A673 (cell line): Measurements from ENCODE around the gene ORAI3. TPM values are rescaled to one million over a fixed set of nuclear protein-coding genes. Genes with fewer than 3 reads are reported as not detected.

Experiments used
- BruUV-seq: library from RNA; stranded (reverse); fragments of 400-500 nt; replicated peaks from 2 replicates; lab custom pipeline; 2021; lab: Mats Ljungman, UMichigan
- CTCF ChIA-PET: fragments of 300-600 bp; sonication (Branson Sonifier 250); formaldehyde crosslinking; loops from one replicate; lab custom pipeline; 2022; ENCODE audit warnings: antibody characterized with exemption; lab: Charles Lee
- POLR2A ChIA-PET: fragments of 300-600 bp; sonication (Branson Sonifier 250); formaldehyde crosslinking; loops from one replicate; lab custom pipeline; 2022; ENCODE audit warnings: antibody characterized with exemption; ENCODE audit not compliant: low non-redundant PET; lab: Charles Lee
- DNase-seq: peaks from one replicate; pipeline ENCODE4 v3.0.0-alpha.2; 2015; ENCODE audit warnings: low spot score
- H3K27ac ChIP-seq: fragments of 200-600 bp; sonication (generic); 2 replicates; pipeline ENCODE4 v1.5.1; 2016; ENCODE audit warnings: mixed run types, low read depth, mild to moderate bottlenecking, mixed read lengths, antibody characterized with exemption, low read length; ENCODE audit not compliant: poor library complexity, severe bottlenecking
- H3K27me3 ChIP-seq: fragments of 200-600 bp; sonication (generic); replicated peaks from 2 replicates; pipeline ENCODE4 v1.6.1; 2017; ENCODE audit warnings: mixed run types, low read depth, mild to moderate bottlenecking, mixed read lengths, antibody characterized with exemption, low read length; ENCODE audit not compliant: insufficient read depth, poor library complexity
- H3K36me3 ChIP-seq: fragments of 200-600 bp; sonication (generic); 2 replicates; pipeline ENCODE4 v1.6.1; 2016; ENCODE audit warnings: mixed run types, mild to moderate bottlenecking, mixed read lengths, antibody characterized with exemption, low read length; ENCODE audit not compliant: insufficient read depth, poor library complexity, severe bottlenecking
- H3K4me1 ChIP-seq: fragments of 200-600 bp; sonication (generic); 2 replicates; pipeline ENCODE4 v1.6.1; 2017; ENCODE audit warnings: mixed run types, mild to moderate bottlenecking, mixed read lengths, antibody characterized with exemption, low read length; ENCODE audit not compliant: insufficient read depth, poor library complexity, severe bottlenecking
- H3K4me3 ChIP-seq: fragments of 200-600 bp; sonication (generic); 2 replicates; pipeline ENCODE4 v1.5.1; 2016; ENCODE audit warnings: low read depth, mixed run types, mild to moderate bottlenecking, mixed read lengths, low read length; ENCODE audit not compliant: poor library complexity, severe bottlenecking
- H3K9me3 ChIP-seq: fragments of 200-600 bp; sonication (generic); 2 replicates; pipeline ENCODE4 v1.6.1; 2016; ENCODE audit warnings: mixed run types, low read depth, mild to moderate bottlenecking, mixed read lengths, antibody characterized with exemption, low read length; ENCODE audit not compliant: poor library complexity, severe bottlenecking
- EZH2 ChIP-seq: fragments of 200-600 bp; sonication (generic); IDR thresholded peaks from 2 replicates; pipeline ENCODE4 v1.6.1; 2017; ENCODE audit warnings: borderline replicate concordance, low read depth, mild to moderate bottlenecking, mixed read lengths, antibody characterized with exemption, low read length; ENCODE audit not compliant: poor library complexity, severe bottlenecking
- intact Hi-C: fragments of 100-400 bp; cut with micrococcal nuclease; formaldehyde crosslinking; loops from one replicate; pipeline ENCODE4 v1.10.0; 2022; ENCODE audit not compliant: unreplicated experiment
- total RNA-seq: library from RNA; stranded (reverse); gene quantifications from 2 replicates; pipeline ENCODE4 v1.2.3, GENCODE V29; 2021
- TF ChIP-seq, protein P1 (sequence below): fragments of 300-800, 200-600 bp; sonication (generic); conservative IDR thresholded peaks from 2 replicates; pipeline ENCODE4 v1.5.1; 2017; ENCODE audit warnings: low read depth, mild to moderate bottlenecking, antibody characterized with exemption, low read length, moderate library complexity, mixed read lengths

Gene ORAI3
- total RNA-seq, 1 experiment from 2014 or later = 2.1 TPM

- BruUV-seq = no TSS peak
- no peak overlapping the region for H3K4me3 ChIP-seq
- CTCF ChIA-PET = interaction anchor here (0.7 to 1.0 kb wide), 2 partner anchors 156 kb away, joined by 3 read pairs; no protein-coding TSS in a partner anchor
- no peaks in the 10 kb centered on the region for H3K9me3 ChIP-seq
- no peaks in the 10 kb centered on the region for H3K4me1 ChIP-seq
- H3K27ac ChIP-seq = no peak overlapping the region
- H3K27me3 ChIP-seq = no peaks in the 10 kb centered on the region
- DNase-seq = no peak
- H3K36me3 ChIP-seq = peaks cover 8% of the 10 kb centered on the region
- POLR2A ChIA-PET = no interaction called here
- TF ChIP-seq, protein P1, sequence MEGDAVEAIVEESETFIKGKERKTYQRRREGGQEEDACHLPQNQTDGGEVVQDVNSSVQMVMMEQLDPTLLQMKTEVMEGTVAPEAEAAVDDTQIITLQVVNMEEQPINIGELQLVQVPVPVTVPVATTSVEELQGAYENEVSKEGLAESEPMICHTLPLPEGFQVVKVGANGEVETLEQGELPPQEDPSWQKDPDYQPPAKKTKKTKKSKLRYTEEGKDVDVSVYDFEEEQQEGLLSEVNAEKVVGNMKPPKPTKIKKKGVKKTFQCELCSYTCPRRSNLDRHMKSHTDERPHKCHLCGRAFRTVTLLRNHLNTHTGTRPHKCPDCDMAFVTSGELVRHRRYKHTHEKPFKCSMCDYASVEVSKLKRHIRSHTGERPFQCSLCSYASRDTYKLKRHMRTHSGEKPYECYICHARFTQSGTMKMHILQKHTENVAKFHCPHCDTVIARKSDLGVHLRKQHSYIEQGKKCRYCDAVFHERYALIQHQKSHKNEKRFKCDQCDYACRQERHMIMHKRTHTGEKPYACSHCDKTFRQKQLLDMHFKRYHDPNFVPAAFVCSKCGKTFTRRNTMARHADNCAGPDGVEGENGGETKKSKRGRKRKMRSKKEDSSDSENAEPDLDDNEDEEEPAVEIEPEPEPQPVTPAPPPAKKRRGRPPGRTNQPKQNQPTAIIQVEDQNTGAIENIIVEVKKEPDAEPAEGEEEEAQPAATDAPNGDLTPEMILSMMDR = no peak
- TF ChIP-seq EZH2 = no peak
- intact Hi-C loops = loop anchor here (10.0 kb wide), 1 partner anchor 878 kb away; no protein-coding TSS in a partner anchor
Measured at GRCh38 chr16:30986129-30986991, 37.5 kb downstream of the ORAI3 start.

DNA sequence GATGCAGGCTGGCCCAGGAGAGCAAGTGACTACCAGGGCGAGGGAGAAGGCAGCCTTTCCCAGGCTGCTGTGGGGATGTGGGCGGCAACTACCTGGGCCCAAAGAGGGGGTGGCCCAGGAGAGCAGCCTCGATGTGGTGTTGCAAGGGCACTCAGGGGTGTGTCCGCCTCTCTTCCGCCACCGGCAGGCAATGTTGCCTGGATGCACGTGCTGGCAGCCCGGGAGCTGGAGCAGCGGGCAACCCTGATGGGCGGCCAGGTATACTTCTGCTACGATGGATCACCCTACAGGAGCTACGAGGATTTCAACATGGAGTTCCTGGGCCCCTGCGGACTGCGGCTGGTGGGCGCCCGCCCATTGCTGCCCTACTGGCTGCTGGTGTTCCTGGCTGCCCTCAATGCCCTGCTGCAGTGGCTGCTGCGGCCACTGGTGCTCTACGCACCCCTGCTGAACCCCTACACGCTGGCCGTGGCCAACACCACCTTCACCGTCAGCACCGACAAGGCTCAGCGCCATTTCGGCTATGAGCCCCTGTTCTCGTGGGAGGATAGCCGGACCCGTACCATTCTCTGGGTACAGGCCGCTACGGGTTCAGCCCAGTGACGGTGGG, 38.8 kb downstream of the ORAI3 start:
- intact Hi-C loops = loop anchor here (10.0 kb wide), 1 partner anchor 877 kb away; no protein-coding TSS in a partner anchor
- no peak overlapping the region for H3K27ac ChIP-seq
- peaks cover 8% of the 10 kb centered on the region for H3K36me3 ChIP-seq
- no peaks in the 10 kb centered on the region for H3K4me1 ChIP-seq
- H3K9me3 ChIP-seq = no peaks in the 10 kb centered on the region
- H3K27me3 ChIP-seq = no peaks in the 10 kb centered on the region
- TF ChIP-seq EZH2 = no peak
- TF ChIP-seq, protein P1 = no peak
- POLR2A ChIA-PET = no interaction called here
- DNase-seq = no peak
- no peak overlapping the region for H3K4me3 ChIP-seq
- BruUV-seq = no TSS peak
- CTCF ChIA-PET = interaction anchor here (1.0 kb wide), 1 partner anchor 155 kb away, joined by 3 read pairs; no protein-coding TSS in a partner anchor

- Histone ChIP-seq H3K4me1 (no peaks in the 10 kb centered on the region), H3K36me3 (no peaks in the 10 kb centered on the region), H3K9me3 (no peaks in the 10 kb centered on the region), H3K4me3 (no peak overlapping the region), H3K27me3 (no peaks in the 10 kb centered on the region), H3K27ac (no peak overlapping the region)
- TF ChIP-seq, protein P1 = no peak
- TF ChIP-seq EZH2 = no peak
- intact Hi-C loops = loop anchor here (10.0 kb wide), 1 partner anchor 875 kb away; no protein-coding TSS in a partner anchor
- DNase-seq = no peak
- CTCF ChIA-PET = no interaction called here
- BruUV-seq = no TSS peak
- POLR2A ChIA-PET = no interaction called here
Measured at GRCh38 chr16:30989469-30990047, 40.7 kb downstream of the ORAI3 start.
